ENCODE measurements around the gene RPS19BP1.
"Not testable (repeated sequence)": the region's sequence is repeated elsewhere in the genome, so short reads cannot be mapped to it uniquely, and the experiment has no call there.

Gene RPS19BP1

DNA sequence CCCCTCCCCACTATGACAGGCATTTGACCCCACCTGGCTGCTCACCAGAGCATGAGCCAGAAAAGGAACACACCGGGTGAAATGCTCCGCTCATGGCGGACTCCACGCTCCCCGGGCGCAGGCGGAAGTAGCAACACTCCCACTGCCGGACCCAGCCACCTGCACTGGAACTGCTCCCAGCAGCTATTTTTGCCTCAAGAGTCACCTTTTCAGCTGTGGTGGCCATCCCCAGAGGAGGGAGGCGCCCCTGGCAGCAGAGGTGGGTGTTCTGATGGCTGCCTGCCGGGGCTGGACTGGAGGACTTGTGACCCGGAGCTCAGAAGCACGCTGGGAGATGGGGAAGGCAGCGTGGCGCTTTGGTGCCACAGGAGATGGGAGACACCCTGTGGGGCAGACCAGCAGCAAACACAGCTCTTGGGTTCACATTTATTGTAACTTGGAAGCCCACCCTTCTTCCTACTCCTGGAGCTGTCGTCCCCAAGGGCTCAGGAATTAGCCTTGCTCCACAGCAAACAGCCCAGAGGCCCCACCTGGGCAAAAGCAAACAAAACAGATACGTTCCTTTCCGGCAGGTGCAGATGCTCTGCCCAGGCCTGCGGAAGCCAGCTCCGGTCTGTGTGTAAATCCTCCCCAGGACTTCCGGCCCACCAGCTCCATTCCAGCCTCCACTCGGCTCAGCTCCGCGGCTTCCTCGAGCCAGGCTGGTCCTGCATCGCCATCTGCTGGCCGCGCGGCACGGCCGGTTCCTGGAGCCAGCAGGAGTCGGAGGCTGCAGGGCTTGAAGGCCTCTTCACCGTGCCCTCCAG, 3.7 kb downstream of the RPS19BP1 start:
- DNase-seq (ENCODE audit: low spot score): peak; percentile 91

DNA sequence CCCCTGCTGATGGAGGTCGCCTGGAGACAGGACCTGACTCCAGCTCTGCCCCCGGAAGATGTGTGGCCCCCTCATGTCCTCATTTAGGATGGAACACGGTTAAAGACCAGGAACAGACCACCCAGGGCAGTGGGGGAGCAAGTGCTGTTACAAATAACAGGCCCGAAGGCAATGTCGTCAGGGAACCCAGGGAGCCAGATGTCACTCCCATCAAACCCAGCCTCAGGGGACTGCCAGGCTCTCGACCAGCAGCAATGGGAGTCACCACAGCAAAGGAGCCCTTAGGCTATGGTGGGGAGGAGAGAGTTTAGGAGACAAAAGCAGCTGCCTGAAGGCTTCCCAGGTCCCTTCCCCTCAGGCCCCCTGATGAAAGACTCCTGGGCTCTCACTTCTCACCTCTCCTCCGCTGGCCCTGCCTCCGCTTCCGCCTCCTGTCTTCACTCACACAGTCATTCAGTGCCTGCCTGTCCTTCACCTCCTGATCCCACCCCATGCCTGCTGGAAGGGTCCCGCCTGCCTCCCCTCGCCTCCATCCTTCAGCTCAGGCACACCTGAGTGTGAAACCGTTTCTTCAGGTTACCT, 4.4 kb downstream of the RPS19BP1 start:
- DNase-seq (ENCODE audit: low spot score): no peak

GRCh38 chr22:39527481-39527961, 5.0 kb downstream of the RPS19BP1 start:
- no peak for DNase-seq (ENCODE audit: low spot score)

- DNase-seq (ENCODE audit: low spot score): peak; percentile 31
Measured at GRCh38 chr22:39526736-39527171, 5.8 kb downstream of the RPS19BP1 start.

DNA sequence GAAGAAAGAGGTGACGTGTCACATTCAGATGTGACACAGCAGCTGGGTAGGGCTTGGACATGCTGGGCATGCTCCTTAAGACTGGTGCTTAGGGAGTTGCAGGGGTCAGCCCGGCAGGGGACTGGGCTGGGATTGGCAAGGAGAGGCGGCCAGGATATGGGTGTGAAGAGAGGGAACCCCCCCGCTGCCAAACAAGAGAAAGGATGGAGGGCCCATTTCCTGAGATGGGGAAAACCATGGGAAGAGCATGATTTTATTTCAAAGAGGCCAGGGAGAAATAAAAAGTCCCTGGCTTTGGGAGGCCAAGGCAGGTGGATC, 6.9 kb downstream of the RPS19BP1 start:
- no peak for DNase-seq (ENCODE audit: low spot score)

DNA sequence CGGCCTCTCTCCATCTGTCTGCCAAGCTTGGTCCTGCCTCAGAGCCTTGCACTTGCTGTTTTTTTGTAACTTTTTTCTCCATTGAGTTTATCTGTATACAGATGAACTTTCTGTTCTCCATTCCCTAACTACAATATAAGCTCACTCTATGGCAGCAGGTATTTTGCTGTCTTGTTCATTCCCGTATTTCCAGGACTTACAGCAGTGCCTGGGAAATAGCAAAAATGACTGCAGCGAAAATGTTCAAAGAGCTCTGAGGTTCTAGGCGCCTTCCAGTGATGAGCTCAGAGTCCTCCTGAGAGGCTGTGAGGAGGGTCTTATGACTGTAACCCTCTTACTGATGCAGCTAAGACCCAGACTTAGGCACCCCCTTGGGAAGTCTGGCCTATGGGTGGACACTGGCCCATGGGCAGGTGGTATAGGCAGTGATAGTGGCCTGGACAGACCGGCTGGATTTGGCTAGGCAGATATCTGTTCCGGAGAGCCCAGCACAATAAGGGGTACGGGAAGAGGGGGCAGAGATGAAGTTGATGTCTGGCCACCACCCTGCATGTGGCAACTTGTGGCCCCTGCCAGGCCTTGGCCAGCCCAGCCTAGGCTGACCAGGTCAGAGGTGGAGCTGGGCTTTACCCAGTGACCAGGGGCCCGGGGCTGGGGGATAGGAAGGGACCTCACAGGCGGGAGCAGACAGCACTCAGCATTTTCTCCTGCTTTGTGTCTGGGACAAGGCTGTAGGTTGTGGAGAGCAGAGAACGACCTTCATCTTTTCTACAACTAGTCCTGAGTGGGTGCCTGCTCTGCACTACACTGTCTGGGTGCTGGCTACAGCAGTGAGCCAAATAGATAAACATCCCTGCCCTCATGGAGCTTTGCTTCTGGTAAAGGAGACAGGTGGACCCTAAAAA, 7.5 kb downstream of the RPS19BP1 start:
- no peak for DNase-seq (ENCODE audit: low spot score)

DNA sequence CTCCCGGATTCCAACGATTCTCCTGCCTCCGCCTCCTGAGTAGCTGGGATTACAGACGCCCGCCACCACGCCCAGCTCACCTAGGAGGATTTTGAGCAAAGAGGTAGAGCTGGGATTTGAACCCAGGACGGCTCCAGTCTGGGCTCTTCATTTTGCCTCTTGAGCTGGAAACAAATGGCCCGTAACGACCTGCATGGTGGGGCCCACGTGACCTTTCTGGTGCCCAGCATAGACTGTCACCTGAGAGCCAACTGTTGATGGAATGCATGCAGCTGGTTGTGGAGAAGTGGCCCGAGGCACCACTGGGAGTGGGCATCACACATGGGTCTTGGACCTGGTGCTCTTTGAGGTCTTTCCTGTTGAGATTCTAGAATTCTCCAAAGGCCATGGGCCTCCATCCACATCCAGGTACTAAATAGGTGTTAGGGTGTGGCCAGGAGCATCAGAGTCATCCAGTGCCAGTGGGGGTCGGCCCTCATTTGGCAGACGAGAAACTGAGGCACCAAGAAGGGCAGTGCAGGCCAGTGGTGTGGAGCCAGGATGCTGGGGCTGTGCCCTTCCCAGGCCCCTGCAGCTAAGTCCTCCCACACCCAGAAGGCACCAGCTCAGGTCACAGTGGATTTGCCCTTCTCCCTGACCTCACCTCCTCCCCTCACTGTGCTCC, 8.3 kb downstream of the RPS19BP1 start:
- DNase-seq (ENCODE audit: low spot score): no peak

DNA sequence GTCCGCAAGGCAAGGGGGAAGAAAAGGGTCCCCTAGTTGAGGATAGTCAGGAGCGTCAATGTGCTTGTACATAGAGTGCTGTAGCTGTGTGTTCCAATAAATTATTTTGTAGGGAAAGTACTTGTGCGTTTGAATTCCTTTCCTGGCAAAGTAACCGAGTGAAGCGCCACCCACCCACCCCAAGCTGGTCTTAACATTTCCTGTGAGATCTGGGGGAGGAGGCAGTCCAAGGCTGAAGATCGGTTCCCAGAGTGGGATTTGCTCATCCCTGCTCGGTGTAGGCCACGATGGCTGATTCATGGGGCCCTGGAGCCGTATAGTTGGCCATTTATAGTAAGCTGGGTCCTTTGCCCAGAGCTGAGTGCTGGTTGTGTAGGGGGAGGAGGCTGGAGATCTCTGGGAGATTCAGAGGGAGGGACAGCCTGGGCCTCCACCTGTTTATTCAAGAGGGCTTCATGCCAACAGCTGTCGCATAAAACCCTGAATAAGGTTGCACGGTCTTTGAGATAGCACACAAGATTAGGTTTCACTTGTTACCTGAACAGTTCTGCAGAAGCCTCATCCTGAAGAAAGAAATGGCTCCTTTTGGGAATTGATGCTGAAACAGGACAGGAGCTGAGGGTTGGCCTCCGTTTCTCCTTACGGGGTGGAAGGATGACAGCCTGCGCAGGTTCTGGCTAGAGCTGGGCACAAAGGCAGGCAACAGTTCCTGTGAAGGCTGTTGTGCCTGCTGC, 9.8 kb downstream of the RPS19BP1 start:
- no peak for DNase-seq (ENCODE audit: low spot score)

- not testable (repeated sequence) for DNase-seq (ENCODE audit: low spot score)
Measured at GRCh38 chr22:39522091-39522490, 10.5 kb downstream of the RPS19BP1 start.

- DNase-seq (ENCODE audit: low spot score): not testable (repeated sequence)
Measured at GRCh38 chr22:39521106-39521885, 11.3 kb downstream of the RPS19BP1 start.

DNA sequence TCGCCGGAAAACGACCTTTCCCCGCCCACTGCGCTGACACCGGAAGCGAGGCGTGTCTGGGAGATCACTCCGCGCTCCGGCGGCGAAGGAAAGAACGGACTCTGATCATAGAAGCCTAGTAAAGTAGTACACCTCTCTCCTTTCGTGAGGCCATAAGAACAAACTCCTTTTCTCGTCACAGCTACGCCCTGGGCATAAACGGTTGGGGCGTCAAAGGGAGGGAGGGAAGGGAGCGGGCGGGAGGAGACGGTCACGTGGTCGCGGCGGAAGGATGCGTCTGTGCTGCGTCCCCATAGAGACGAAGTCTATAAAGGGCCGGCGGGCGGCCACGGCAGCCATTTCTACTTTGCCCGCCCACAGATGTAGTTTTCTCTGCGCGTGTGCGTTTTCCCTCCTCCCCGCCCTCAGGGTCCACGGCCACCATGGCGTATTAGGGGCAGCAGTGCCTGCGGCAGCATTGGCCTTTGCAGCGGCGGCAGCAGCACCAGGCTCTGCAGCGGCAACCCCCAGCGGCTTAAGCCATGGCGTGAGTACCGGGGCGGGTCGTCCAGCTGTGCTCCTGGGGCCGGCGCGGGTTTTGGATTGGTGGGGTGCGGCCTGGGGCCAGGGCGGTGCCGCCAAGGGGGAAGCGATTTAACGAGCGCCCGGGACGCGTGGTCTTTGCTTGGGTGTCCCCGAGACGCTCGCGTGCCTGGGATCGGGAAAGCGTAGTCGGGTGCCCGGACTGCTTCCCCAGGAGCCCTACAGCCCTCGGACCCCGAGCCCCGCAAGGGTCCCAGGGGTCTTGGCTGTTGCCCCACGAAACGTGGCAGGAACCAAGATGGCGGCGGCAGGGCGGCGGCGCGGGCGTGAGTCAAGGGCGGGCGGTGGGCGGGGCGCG, 12.1 kb downstream of the RPS19BP1 start, which contains the start of gene ATF4:
TSS of gene ATF4 (plus strand) at position 337 of the 880 bp plus-strand sequence. CDS start 884 bp downstream, outside the sequence.
- peak; percentile 83 for DNase-seq (ENCODE audit: low spot score)

- peak; percentile 97 for DNase-seq (ENCODE audit: low spot score)
Measured at GRCh38 chr22:39519681-39520225, 12.8 kb downstream of the RPS19BP1 start.

DNA sequence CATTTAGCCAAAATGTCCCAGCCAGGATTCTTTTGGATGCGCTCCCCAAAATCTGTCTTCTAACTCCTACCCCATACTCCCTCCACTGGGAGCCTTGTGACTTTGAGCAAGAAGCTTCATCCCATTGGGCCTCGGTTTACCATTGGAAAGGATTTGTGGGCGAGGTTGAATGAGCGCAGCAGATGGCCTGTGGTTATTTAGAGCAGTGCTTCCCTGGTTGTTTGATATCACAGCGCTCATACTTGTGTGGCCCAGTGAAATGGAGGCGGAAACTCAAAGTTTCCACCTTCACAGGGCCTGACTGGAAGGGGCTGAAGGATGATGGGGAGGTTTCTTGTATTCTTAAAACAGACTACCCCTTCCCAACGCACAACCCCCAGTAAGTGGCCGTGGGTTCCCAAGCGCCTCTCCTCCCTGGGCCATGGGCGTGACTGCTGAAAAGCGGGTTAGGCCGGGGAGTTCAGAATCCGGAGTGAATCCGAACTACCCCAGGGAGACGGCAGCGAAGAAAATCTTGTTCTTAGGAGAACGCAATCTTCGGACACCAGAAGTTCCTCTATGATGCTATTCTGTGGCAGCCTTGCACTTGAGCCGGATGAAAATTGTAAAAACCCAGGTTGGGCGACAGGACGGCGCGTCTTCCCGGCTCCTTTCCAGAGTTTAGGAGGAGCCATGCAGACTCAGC, 13.4 kb downstream of the RPS19BP1 start:
- DNase-seq (ENCODE audit: low spot score): no peak

DNA sequence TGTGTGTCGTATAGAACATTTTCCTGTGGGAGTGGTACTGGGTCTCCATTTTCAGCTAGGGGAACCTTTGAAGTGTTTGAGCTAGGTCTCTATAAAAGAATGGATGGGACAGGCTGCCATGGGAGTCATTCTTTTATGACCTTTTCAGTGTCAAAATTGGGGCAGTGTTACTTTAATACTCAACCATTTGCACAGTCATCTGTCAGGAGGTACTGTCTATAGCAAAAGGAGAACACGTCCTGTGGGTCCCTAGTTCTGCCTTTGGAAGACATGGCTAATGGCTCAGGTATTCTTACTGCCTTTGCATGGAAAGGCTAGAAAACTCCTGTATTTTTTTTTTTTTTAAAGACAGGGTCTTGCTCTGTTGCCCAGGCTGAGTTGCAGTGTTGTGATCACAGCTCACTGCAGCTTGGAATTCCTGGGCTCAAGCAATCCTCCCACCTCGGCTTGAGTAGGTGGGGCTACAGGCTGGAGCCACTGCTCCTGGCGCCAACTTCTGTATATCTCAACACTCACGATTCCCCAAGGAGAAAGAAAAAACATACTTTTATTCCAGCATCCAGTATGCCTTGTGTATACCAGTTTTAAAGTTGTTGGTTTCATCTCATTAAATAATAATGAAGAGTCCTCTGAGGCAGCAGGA, 14.3 kb downstream of the RPS19BP1 start:
- no peak for DNase-seq (ENCODE audit: low spot score)

GRCh38 chr22:39517470-39517869, 15.1 kb downstream of the RPS19BP1 start:
- no peak for DNase-seq (ENCODE audit: low spot score)

- no peak for DNase-seq (ENCODE audit: low spot score)
Measured at GRCh38 chr22:39515266-39516050, 17.1 kb downstream of the RPS19BP1 start.

DNA sequence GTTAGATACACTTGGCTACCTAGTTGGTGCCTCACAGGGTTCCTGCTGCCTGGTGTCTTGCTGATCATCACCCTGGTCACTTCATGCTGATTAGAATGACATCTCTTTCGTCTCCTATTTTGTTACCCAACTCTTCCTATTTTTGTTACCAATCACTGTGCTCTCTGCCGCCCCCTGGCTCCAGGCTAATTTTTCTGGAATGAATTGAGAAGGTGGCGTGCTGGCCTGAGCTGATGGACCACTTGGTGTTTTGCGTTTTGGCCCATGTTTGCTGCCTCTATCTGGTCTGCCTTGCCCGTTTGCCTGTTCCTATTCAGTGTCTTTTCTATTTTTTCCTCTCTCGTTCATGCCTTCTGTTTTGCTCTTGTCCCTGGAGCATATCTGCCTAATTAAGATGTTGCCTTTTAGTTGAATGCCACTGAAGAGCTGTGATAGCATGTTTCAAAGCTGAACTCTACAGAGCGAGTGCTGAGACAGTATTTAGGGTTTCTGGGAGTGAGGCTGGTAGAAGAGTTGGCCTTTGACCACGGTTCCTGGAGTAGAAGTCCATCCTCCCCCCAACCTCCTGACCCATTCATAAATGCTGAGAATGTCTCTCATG, 18.1 kb downstream of the RPS19BP1 start:
- DNase-seq (ENCODE audit: low spot score): no peak
